ENCODE measurements around the gene CD55.

DNA sequence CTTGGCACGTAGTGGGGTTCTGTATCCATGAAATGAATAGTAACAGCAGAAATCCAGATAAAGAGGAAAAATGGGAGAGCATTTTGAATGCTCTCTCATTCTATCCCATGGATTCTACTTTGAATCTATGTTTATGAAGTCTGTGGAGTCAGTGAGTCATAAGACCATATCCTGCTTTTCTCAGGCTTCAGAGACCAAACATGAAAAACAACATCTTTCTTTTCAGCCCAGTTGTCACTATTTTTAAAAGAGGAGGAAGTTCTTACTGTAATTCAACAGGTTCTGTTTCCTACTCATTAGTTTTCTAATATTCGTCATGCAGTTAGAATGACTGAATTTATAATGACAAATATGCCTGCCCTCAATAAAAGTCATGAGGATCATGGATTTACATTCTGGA, 39.4 kb upstream of the CD55 start:
- TF ChIP-seq, protein P1, sequence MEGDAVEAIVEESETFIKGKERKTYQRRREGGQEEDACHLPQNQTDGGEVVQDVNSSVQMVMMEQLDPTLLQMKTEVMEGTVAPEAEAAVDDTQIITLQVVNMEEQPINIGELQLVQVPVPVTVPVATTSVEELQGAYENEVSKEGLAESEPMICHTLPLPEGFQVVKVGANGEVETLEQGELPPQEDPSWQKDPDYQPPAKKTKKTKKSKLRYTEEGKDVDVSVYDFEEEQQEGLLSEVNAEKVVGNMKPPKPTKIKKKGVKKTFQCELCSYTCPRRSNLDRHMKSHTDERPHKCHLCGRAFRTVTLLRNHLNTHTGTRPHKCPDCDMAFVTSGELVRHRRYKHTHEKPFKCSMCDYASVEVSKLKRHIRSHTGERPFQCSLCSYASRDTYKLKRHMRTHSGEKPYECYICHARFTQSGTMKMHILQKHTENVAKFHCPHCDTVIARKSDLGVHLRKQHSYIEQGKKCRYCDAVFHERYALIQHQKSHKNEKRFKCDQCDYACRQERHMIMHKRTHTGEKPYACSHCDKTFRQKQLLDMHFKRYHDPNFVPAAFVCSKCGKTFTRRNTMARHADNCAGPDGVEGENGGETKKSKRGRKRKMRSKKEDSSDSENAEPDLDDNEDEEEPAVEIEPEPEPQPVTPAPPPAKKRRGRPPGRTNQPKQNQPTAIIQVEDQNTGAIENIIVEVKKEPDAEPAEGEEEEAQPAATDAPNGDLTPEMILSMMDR (conservative IDR thresholded peaks at IDR 0.05; ENCODE audit: low read depth, low read length), result no peak
- no peak for TF ChIP-seq EZH2 (IDR thresholded peaks at IDR 0.05; ENCODE audit: low read length, unreplicated experiment)
- no peak for TF ChIP-seq EZH2phosphoT487 (IDR thresholded peaks at IDR 0.05; ENCODE audit: borderline replicate concordance, low read length)

All from PC-3 (cell line).